ENCODE data around the gene LASP1NB.

Gene LASP1NB

GRCh38 chr17:38925263-38925995 lies at the start of gene LASP1NB:
TSS of gene LASP1NB (plus strand) at chr17:38925614.
- DNase-seq (ENCODE audit: low spot score): no peak

- no peak for DNase-seq (ENCODE audit: low spot score)
Measured at GRCh38 chr17:38877130-38877851, 48.1 kb upstream of the LASP1NB start.

GRCh38 chr17:38879878-38880665 lies 45.3 kb upstream of the LASP1NB start:
- DNase-seq (ENCODE audit: low spot score): peak; percentile 95

- peak; percentile 41 for DNase-seq (ENCODE audit: low spot score)
Measured at GRCh38 chr17:38881600-38882191, 43.7 kb upstream of the LASP1NB start.

GRCh38 chr17:38882870-38883269 lies 42.5 kb upstream of the LASP1NB start:
- DNase-seq (ENCODE audit: low spot score): no peak

- DNase-seq (ENCODE audit: low spot score): no peak
Measured at GRCh38 chr17:38883592-38884526, 41.6 kb upstream of the LASP1NB start.

- no peak for DNase-seq (ENCODE audit: low spot score)
Measured at GRCh38 chr17:38885044-38885727, 40.2 kb upstream of the LASP1NB start.

GRCh38 chr17:38885728-38886642 lies 39.4 kb upstream of the LASP1NB start:
- no peak for DNase-seq (ENCODE audit: low spot score)

- no peak for DNase-seq (ENCODE audit: low spot score)
Measured at GRCh38 chr17:38886643-38887010, 38.8 kb upstream of the LASP1NB start.

GRCh38 chr17:38888842-38889241 lies 36.6 kb upstream of the LASP1NB start:
- no peak for DNase-seq (ENCODE audit: low spot score)

GRCh38 chr17:38889745-38890409 lies 35.5 kb upstream of the LASP1NB start:
- DNase-seq (ENCODE audit: low spot score): no peak

GRCh38 chr17:38890410-38890746 lies 35.0 kb upstream of the LASP1NB start:
- no peak for DNase-seq (ENCODE audit: low spot score)

GRCh38 chr17:38891441-38891840 lies 34.0 kb upstream of the LASP1NB start:
- DNase-seq (ENCODE audit: low spot score): no peak

GRCh38 chr17:38892083-38892482 lies 33.3 kb upstream of the LASP1NB start:
- no peak for DNase-seq (ENCODE audit: low spot score)

GRCh38 chr17:38892620-38893019 lies 32.8 kb upstream of the LASP1NB start:
- no peak for DNase-seq (ENCODE audit: low spot score)

- no peak for DNase-seq (ENCODE audit: low spot score)
Measured at GRCh38 chr17:38893113-38893512, 32.3 kb upstream of the LASP1NB start.

- DNase-seq (ENCODE audit: low spot score): no peak
Measured at GRCh38 chr17:38893607-38894006, 31.8 kb upstream of the LASP1NB start.

GRCh38 chr17:38894276-38894675 lies 31.1 kb upstream of the LASP1NB start:
- no peak for DNase-seq (ENCODE audit: low spot score)

- no peak for DNase-seq (ENCODE audit: low spot score)
Measured at GRCh38 chr17:38896346-38896954, 29.0 kb upstream of the LASP1NB start.

All from AG08395 (cell line).